MM.1S (cell line): ENCODE results near the gene CCDC182.

Experiments used
- DNase-seq: peaks from one replicate; pipeline ENCODE4 v3.0.0-alpha.2; 2015
- H2AFZ ChIP-seq: fragments of 300-600 bp; sonication (generic); 2 replicates; pipeline ENCODE4 v1.6.0; 2016; ENCODE audit warnings: antibody characterized with exemption, low read length
- H3F3A ChIP-seq: fragments of 300-600 bp; sonication (generic); 2 replicates; pipeline ENCODE4 v1.6.1; 2016; ENCODE audit warnings: mild to moderate bottlenecking, antibody characterized with exemption, low read length, moderate library complexity, mixed read lengths; ENCODE audit not compliant: insufficient read depth
- H3K27ac ChIP-seq: fragments of 300-600 bp; sonication (generic); 2 replicates; pipeline ENCODE4 v1.5.1; 2016; ENCODE audit warnings: mild to moderate bottlenecking, low read length
- H3K27me3 ChIP-seq: fragments of 300-600 bp; sonication (generic); replicated peaks from 2 replicates; pipeline ENCODE4 v1.6.0; 2016; ENCODE audit warnings: low read length; ENCODE audit not compliant: insufficient read depth
- H3K36me3 ChIP-seq: fragments of 300-600 bp; sonication (generic); replicated peaks from 2 replicates; pipeline ENCODE4 v1.6.1; 2016; ENCODE audit warnings: mild to moderate bottlenecking, low read length, mixed read lengths; ENCODE audit not compliant: insufficient read depth
- H3K4me1 ChIP-seq: fragments of 300-600 bp; sonication (generic); 2 replicates; pipeline ENCODE4 v1.6.1; 2016; ENCODE audit warnings: low read length, mixed read lengths
- H3K4me2 ChIP-seq: fragments of 300-600 bp; sonication (generic); 2 replicates; pipeline ENCODE4 v1.6.0; 2016; ENCODE audit warnings: low read depth, low read length
- H3K4me3 ChIP-seq: fragments of 300-600 bp; sonication (generic); 2 replicates; pipeline ENCODE4 v1.5.1; 2016; ENCODE audit warnings: low read length, mixed read lengths
- H3K79me2 ChIP-seq: fragments of 300-600 bp; sonication (generic); 2 replicates; pipeline ENCODE4 v1.6.1; 2016; ENCODE audit warnings: mixed run types, low read length, mixed read lengths
- H3K9ac ChIP-seq: fragments of 300-600 bp; sonication (generic); 2 replicates; pipeline ENCODE4 v1.6.1; 2016; ENCODE audit warnings: low read length, mixed read lengths
- H3K9me2 ChIP-seq: fragments of 300-600 bp; sonication (generic); replicated peaks from 2 replicates; pipeline ENCODE4 v1.6.1; 2016; ENCODE audit warnings: mild to moderate bottlenecking, low read length, mixed read lengths; ENCODE audit not compliant: insufficient read depth
- H3K9me3 ChIP-seq: fragments of 300-600 bp; sonication (generic); replicated peaks from 2 replicates; pipeline ENCODE4 v1.6.1; 2016; ENCODE audit warnings: mild to moderate bottlenecking, low read length, mixed read lengths; ENCODE audit not compliant: insufficient read depth
- H4K20me1 ChIP-seq: fragments of 300-600 bp; sonication (generic); 2 replicates; pipeline ENCODE4 v1.6.1; 2016; ENCODE audit warnings: mild to moderate bottlenecking, low read length, moderate library complexity, mixed read lengths; ENCODE audit not compliant: insufficient read depth
- CTCF ChIP-seq: fragments of 300-600 bp; sonication (generic); IDR thresholded peaks from 2 replicates; pipeline ENCODE4 v1.5.1; 2016; ENCODE audit warnings: antibody characterized with exemption, low read length, mixed read lengths
- EZH2 ChIP-seq: fragments of 300-600 bp; sonication (generic); optimal IDR thresholded peaks from 2 replicates; pipeline ENCODE3; 2017; ENCODE audit warnings: low read depth, mild to moderate bottlenecking, antibody characterized with exemption, low read length, mixed read lengths
- EZH2phosphoT487 ChIP-seq: fragments of 300-600 bp; sonication (generic); IDR thresholded peaks from 2 replicates; pipeline ENCODE4 v1.6.1; 2018; ENCODE audit warnings: antibody characterized with exemption, low read length

Gene CCDC182

GRCh38 chr17:57732062-57732461 lies 13.0 kb downstream of the CCDC182 start:
- Histone ChIP-seq H2AFZ (no peak overlapping the region), H3K4me1 (peaks cover 14% of the 10 kb centered on the region), H3K4me2 (no peak overlapping the region), H3F3A (0 out of 2 replicates have a peak, but pooled peaks cover 7% of the 10 kb centered on the region), H3K4me3 (no peak overlapping the region), H3K9me2 (no peaks in the 10 kb centered on the region), H3K79me2 (no peaks in the 10 kb centered on the region), H4K20me1 (no peaks in the 10 kb centered on the region), H3K9ac (no peak overlapping the region), H3K9me3 (no peaks in the 10 kb centered on the region), H3K36me3 (no peaks in the 10 kb centered on the region), H3K27me3 (no peaks in the 10 kb centered on the region), H3K27ac (no peak overlapping the region)
- TF ChIP-seq EZH2phosphoT487 (no peak), EZH2 (no peak), CTCF (no peak)
- no peak for DNase-seq

GRCh38 chr17:57730026-57730701 lies 14.9 kb downstream of the CCDC182 start:
- Histone ChIP-seq H3K27me3 (no peaks in the 10 kb centered on the region), H3K9me2 (no peaks in the 10 kb centered on the region), H3F3A (0 out of 2 replicates have a peak, but pooled peaks cover 1% of the 10 kb centered on the region), H3K4me2 (no peak overlapping the region), H3K79me2 (no peaks in the 10 kb centered on the region), H2AFZ (no peak overlapping the region), H3K9ac (no peak overlapping the region), H3K9me3 (no peaks in the 10 kb centered on the region), H4K20me1 (no peaks in the 10 kb centered on the region), H3K27ac (no peak overlapping the region), H3K4me1 (peaks cover 6% of the 10 kb centered on the region), H3K4me3 (no peak overlapping the region), H3K36me3 (no peaks in the 10 kb centered on the region)
- TF ChIP-seq EZH2phosphoT487 (no peak), EZH2 (no peak), CTCF (no peak)
- DNase-seq, result no peak

GRCh38 chr17:57727630-57728175 lies 17.4 kb downstream of the CCDC182 start:
- Histone ChIP-seq H3K9me2 (no peaks in the 10 kb centered on the region), H3K27me3 (no peaks in the 10 kb centered on the region), H3K36me3 (no peaks in the 10 kb centered on the region), H2AFZ (no peak overlapping the region), H3K27ac (no peak overlapping the region), H3K4me2 (no peak overlapping the region), H3K79me2 (no peaks in the 10 kb centered on the region), H4K20me1 (no peaks in the 10 kb centered on the region), H3K4me1 (peaks cover 20% of the 10 kb centered on the region), H3K9ac (no peak overlapping the region), H3K4me3 (no peak overlapping the region), H3K9me3 (no peaks in the 10 kb centered on the region), H3F3A (peaks cover 3% of the 10 kb centered on the region; the same call in 1 of the 2 replicates)
- no peak for TF ChIP-seq EZH2
- TF ChIP-seq EZH2phosphoT487, result no peak
- TF ChIP-seq CTCF, result no peak
- no peak for DNase-seq
